A549 treated with AZD2906 at 1 μM for 4 hours (cell line): Measurements from ENCODE around the gene NLRP8. TPM values are rescaled to one million over a fixed set of nuclear protein-coding genes. Genes with fewer than 3 reads are reported as not detected.

Experiments
- total RNA-seq: library from RNA; stranded (reverse); fragments of 200-300 nt; extraction: Qiagen RNA extraction; gene quantifications from 5 replicates; pipeline ENCODE4 v1.2.3, GENCODE V29; 2022

The NLRP8 gene
- not detected in 5 replicates for total RNA-seq

DNA sequence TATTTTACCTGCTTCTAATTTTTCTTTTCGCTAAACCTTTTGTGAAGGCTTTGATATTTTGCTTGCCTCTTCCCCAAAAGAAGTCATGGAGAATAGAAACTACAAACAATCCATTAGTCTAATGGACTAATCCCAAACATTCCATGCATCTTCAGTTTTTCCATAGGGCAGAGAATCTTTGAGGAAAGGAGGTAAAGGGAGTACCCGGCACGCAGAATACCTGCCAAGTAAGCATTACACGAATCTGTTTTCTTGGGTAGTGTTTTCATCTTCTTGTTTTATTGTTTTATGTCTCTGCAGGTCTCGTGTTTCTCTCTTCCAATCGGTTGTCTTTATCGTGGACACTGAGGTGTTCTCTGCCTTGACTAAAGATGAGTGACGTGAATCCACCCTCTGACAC, at the start of gene NLRP8:
NLRP8 (plus strand) TSS at position 301 of the 400 bp plus-strand sequence.

DNA sequence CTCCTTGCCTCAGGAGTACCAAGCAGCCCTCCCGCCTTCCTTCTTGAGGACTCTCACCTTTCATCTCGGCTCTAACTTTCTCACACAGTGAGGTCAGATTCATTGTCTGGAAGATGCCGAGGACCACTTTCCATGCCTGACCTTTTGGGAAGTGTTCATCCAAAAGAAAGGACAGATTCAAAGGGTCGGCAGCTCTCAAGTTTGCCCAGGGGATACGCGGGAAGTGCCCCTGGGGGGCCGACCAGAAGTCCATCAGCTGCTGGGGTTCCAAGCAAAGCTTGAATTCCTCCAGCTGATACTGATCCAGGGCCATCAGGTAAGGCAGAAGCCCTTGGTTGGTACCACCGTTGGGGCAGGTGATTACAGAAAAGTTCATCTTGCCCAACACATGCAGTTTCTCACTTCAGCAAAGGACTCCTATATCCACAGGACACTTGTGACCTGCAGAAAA, 15.7 kb upstream of the NLRP8 start, which contains the start of gene NLRP13:
NLRP13 (minus strand) TSS at position 401 of the 451 bp plus-strand sequence; CDS start at position 376, 25 bp downstream.

DNA sequence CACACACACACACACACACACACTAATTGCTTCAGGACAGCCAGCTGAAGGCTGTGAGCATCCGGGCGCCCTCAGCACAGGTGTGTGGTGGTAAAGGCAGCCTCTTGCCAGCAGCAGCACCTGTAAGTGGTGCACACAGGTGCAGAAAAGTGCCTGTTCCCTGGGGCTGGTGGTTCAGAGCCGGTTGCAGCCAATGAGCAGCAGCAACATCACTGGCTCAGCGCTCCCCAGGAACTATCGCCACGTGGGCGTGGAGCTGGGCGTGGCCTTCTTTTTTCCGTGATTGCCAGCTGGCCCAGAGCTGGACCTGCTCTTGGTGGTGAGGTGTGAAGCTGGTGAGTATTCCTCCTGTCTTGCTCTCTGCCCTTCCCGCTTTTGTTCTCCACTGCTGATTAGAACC, 38.9 kb downstream of the NLRP8 start, which contains the start of gene NLRP5:
NLRP5 (plus strand) TSS at position 289 of the 400 bp plus-strand sequence.

Other genes with a start within 250 kb of the NLRP8 start
- not detected in 5 replicates for gene NLRP9, start 209.4 kb upstream of the NLRP8 start, total RNA-seq
- 0.48 to 1.1 TPM (median 0.80 TPM) in 5 replicates for gene RFPL4A, start 188.7 kb upstream of the NLRP8 start, total RNA-seq
- gene RFPL4AL1, start 178.7 kb upstream of the NLRP8 start, total RNA-seq, result 0.10 to 0.29 TPM (median 0.14 TPM) in 4 of 5 replicates, not detected in the other
- 0.01 to 0.03 TPM (median 0.03 TPM) in 4 of 5 replicates, not detected in the other for gene NLRP11, start 115.8 kb upstream of the NLRP8 start, total RNA-seq
- gene NLRP4, start 111.3 kb upstream of the NLRP8 start, total RNA-seq, result 0.02 TPM in 1 of 5 replicates, not detected in the others
- gene NLRP13, start 15.5 kb upstream of the NLRP8 start, total RNA-seq, result not detected in 5 replicates
- gene NLRP5, start 38.9 kb downstream of the NLRP8 start, total RNA-seq, result 0.02 to 0.07 TPM (median 0.05 TPM) in 4 of 5 replicates, not detected in the other
- gene ZNF787, start 173.5 kb downstream of the NLRP8 start, total RNA-seq, result 28.1 to 54.3 TPM (median 46.6 TPM) in 5 replicates
- 16.8 to 29.7 TPM (median 28.7 TPM) in 5 replicates for gene ZNF444, start 193.5 kb downstream of the NLRP8 start, total RNA-seq
- not detected in 5 replicates for gene GALP, start 228.2 kb downstream of the NLRP8 start, total RNA-seq
- 0.05 to 0.06 TPM in 2 of 5 replicates, not detected in the others for gene ZSCAN5B, start 250.0 kb downstream of the NLRP8 start, total RNA-seq